ENCODE data around the gene HOXA3.

HOXA3 gene

GRCh38 chr7:27099453-27100370, 52.7 kb downstream of the HOXA3 start:
- no peak overlapping the region for H3K4me3 ChIP-seq
- H3K27ac ChIP-seq, result no peak overlapping the region
- no peaks in the 10 kb centered on the region for H4K20me1 ChIP-seq
- H3K9me3 ChIP-seq (replicated peaks in 1 of 11), result peaks cover 40 to 71% (median 57%) of the 10 kb centered on the region in 11 experiments
- H3K4me2 ChIP-seq, result no peak overlapping the region
- no peak for TF ChIP-seq Cebpa-rat (IDR thresholded peaks at IDR 0.05)
- H3K27me3 ChIP-seq, result peaks cover 0 to 14% (median 0%) of the 10 kb centered on the region in 11 experiments; a peak in 6 of 22 replicates
- H3K9ac ChIP-seq, result no peak overlapping the region
- no peaks in the 10 kb centered on the region; a peak in 1 of 20 replicates for H3K4me1 ChIP-seq
- no peaks in the 10 kb centered on the region for H3K36me3 ChIP-seq

GRCh38 chr7:27098578-27099451, 53.6 kb downstream of the HOXA3 start:
- Histone ChIP-seq H3K4me1 (no peaks in the 10 kb centered on the region; a peak in 1 of 20 replicates), H3K4me2 (no peak overlapping the region), H3K9ac (no peak overlapping the region), H3K27me3 (peaks cover 0 to 14% (median 0%) of the 10 kb centered on the region in 11 experiments; a peak in 6 of 22 replicates), H3K4me3 (no peak overlapping the region), H3K36me3 (no peaks in the 10 kb centered on the region), H3K27ac (no peak overlapping the region), H3K9me3 (replicated peaks in 1 of 11) (peaks cover 40 to 78% (median 63%) of the 10 kb centered on the region in 11 experiments), H4K20me1 (no peaks in the 10 kb centered on the region)
- TF ChIP-seq Cebpa-rat (IDR thresholded peaks at IDR 0.05), result no peak

GRCh38 chr7:27097686-27098577, 54.5 kb downstream of the HOXA3 start:
- Histone ChIP-seq H3K9me3 (replicated peaks in 1 of 11) (peaks cover 39 to 69% (median 60%) of the 10 kb centered on the region in 11 experiments), H3K4me3 (no peak overlapping the region), H3K4me2 (no peak overlapping the region), H3K4me1 (peaks cover 0 to under 1% (median 0%) of the 10 kb centered on the region in 10 experiments; a peak in 1 of 20 replicates), H3K9ac (no peak overlapping the region), H3K36me3 (no peaks in the 10 kb centered on the region), H3K27me3 (peaks cover 0 to 14% (median 0%) of the 10 kb centered on the region in 11 experiments; a peak in 6 of 22 replicates), H3K27ac (no peak overlapping the region), H4K20me1 (no peaks in the 10 kb centered on the region)
- TF ChIP-seq Cebpa-rat (IDR thresholded peaks at IDR 0.05), result no peak

- peaks cover 0 to 14% (median 0%) of the 10 kb centered on the region in 11 experiments; a peak in 6 of 22 replicates for H3K27me3 ChIP-seq
- peaks cover 0 to 10% (median 3%) of the 10 kb centered on the region in 10 experiments; a peak in 6 of 20 replicates for H3K4me1 ChIP-seq
- no peak overlapping the region for H3K4me2 ChIP-seq
- H3K27ac ChIP-seq, result no peak overlapping the region
- TF ChIP-seq Cebpa-rat (IDR thresholded peaks at IDR 0.05), result no peak
- H3K9me3 ChIP-seq (replicated peaks in 1 of 11), result peaks cover 29 to 59% (median 53%) of the 10 kb centered on the region in 11 experiments
- H4K20me1 ChIP-seq, result no peaks in the 10 kb centered on the region
- H3K9ac ChIP-seq, result no peak overlapping the region
- H3K4me3 ChIP-seq, result no peak overlapping the region
- H3K36me3 ChIP-seq, result no peaks in the 10 kb centered on the region
Observed at GRCh38 chr7:27096768-27097514, 55.4 kb downstream of the HOXA3 start.

GRCh38 chr7:27095897-27096767, 56.3 kb downstream of the HOXA3 start, which contains the start of gene HOXA1:
Gene HOXA1 (minus strand): TSS chr7:27096000. CDS start chr7:27095912, 88 bp downstream.
- H3K36me3 ChIP-seq, result no peaks in the 10 kb centered on the region
- TF ChIP-seq Cebpa-rat (IDR thresholded peaks at IDR 0.05), result no peak

GRCh38 chr7:27095050-27095896, 57.1 kb downstream of the HOXA3 start:
- Histone ChIP-seq H3K9ac (no peak overlapping the region), H3K27me3 (peaks cover 0 to 14% (median 0%) of the 10 kb centered on the region in 11 experiments; a peak in 6 of 22 replicates), H3K27ac (no peak overlapping the region)

More at GRCh38 chr7:27095897-27096767, 56.3 kb downstream of the HOXA3 start, which contains the start of gene HOXA1:
- H3K4me3 ChIP-seq, result no peak within 1 kb of the TSS
- H4K20me1 ChIP-seq, result no peaks in the 10 kb centered on the region
- H3K27ac ChIP-seq, result no peak within 1 kb of the TSS
- H3K4me2 ChIP-seq, result no peak within 1 kb of the TSS
- H3K9me3 ChIP-seq (replicated peaks in 1 of 11), result peaks cover 26 to 51% (median 45%) of the 10 kb centered on the region in 11 experiments
- H3K9ac ChIP-seq, result no peak within 1 kb of the TSS
- peaks cover 0 to 14% (median 0%) of the 10 kb centered on the region in 11 experiments; a peak in 6 of 22 replicates for H3K27me3 ChIP-seq
- peaks cover 0 to 12% (median 4%) of the 10 kb centered on the region in 10 experiments; a peak in 6 of 20 replicates for H3K4me1 ChIP-seq

More at GRCh38 chr7:27095050-27095896, 57.1 kb downstream of the HOXA3 start:
- H4K20me1 ChIP-seq, result no peaks in the 10 kb centered on the region
- peaks cover 26 to 50% (median 45%) of the 10 kb centered on the region in 11 experiments for H3K9me3 ChIP-seq (replicated peaks in 1 of 11)
- no peaks in the 10 kb centered on the region for H3K36me3 ChIP-seq
- no peak overlapping the region for H3K4me2 ChIP-seq
- no peak overlapping the region for H3K4me3 ChIP-seq
- TF ChIP-seq Cebpa-rat (IDR thresholded peaks at IDR 0.05), result no peak
- peaks cover 0 to 12% (median 4%) of the 10 kb centered on the region in 10 experiments; a peak in 6 of 20 replicates for H3K4me1 ChIP-seq

Measured in BLaER1 treated with 17β-estradiol and CSF1 and Interleukin-3, amounts not matched to agents 10 nM and 100 nM (cell line).